ENCODE measurements around the gene EML4.

DNA sequence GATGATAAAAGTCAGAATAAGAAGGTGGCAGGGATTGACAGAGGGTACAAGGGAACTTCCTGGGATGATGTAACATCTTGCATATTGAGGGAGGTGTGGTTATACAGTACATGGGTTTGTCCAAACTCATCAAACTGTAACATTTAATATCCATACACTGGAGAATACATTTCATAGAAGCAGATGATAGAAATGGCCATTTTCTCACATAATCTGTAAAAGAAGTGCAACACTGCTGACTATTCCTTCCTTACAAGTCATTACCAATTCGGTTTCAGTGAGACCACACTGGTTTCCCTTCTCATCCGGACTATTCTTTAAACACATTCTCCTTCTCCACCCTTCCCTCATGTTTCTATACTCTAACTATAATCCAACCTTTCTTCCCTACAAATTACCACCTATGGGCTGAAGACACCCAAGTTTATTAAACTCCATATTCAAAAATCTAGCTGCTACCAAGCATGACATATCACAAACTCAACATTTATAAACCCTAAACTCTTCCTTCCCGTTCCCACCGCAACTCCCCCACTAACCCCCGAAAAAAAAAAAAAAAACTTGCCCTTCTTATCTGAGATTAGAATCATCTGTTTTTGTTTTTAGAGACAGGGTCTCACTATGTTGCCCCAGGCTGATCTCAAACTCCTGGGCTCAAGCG, 190.3 kb downstream of the EML4 start:
- TF ChIP-seq POLR2A (IDR thresholded peaks at IDR 0.05; ENCODE audit: low read depth) (no peak), POLR2AphosphoS5 (IDR thresholded peaks at IDR 0.05) (no peak)
- TF ChIP-seq, protein P1, sequence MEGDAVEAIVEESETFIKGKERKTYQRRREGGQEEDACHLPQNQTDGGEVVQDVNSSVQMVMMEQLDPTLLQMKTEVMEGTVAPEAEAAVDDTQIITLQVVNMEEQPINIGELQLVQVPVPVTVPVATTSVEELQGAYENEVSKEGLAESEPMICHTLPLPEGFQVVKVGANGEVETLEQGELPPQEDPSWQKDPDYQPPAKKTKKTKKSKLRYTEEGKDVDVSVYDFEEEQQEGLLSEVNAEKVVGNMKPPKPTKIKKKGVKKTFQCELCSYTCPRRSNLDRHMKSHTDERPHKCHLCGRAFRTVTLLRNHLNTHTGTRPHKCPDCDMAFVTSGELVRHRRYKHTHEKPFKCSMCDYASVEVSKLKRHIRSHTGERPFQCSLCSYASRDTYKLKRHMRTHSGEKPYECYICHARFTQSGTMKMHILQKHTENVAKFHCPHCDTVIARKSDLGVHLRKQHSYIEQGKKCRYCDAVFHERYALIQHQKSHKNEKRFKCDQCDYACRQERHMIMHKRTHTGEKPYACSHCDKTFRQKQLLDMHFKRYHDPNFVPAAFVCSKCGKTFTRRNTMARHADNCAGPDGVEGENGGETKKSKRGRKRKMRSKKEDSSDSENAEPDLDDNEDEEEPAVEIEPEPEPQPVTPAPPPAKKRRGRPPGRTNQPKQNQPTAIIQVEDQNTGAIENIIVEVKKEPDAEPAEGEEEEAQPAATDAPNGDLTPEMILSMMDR (IDR thresholded peaks at IDR 0.05): no peak
